Prostate gland (tissue), 2 donors: ENCODE measurements around the gene FLVCR2.

Experiments used
- POLR2A ChIP-seq: fragments of 450-650 bp; IDR thresholded peaks from one replicate; pipeline ENCODE4 v1.6.1; 2016; ENCODE audit warnings: antibody characterized with exemption, mild to moderate bottlenecking
- POLR2AphosphoS5 ChIP-seq: sonication (generic); formaldehyde crosslinking; IDR thresholded peaks from one replicate; pipeline ENCODE4 v1.6.1; 2017; ENCODE audit warnings: antibody characterized with exemption
- TF ChIP-seq, protein P1 (sequence below), 4 experiments: fragments of 200-600 bp in 2 of 4; fragments of 450-650 bp in 2 of 4; sonication (generic) in 2 of 4; IDR thresholded peaks; 1 replicate in 3 of 4; 2 replicates in 1 of 4; pipeline ENCODE4 v1.5.1; 2016 to 2019; ENCODE audit warnings: antibody characterized with exemption in 4 of 4, mild to moderate bottlenecking in 2 of 4, moderate library complexity in 2 of 4

DNA sequence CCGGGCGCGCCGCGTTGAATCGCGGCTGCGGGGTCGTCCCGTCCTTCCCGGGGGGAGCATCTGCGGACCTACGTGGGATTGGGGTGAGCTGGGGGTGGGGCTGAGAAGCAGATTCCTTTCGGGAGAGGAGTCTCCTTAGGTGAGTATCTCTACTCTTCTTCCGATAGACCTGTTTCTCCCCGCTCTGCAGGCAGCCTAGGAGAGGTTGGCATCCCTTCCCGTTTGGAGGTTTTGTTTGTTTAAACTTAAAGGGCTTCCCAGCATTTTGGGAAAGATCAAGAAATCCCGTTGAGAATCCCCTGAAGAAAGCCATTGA, 83.0 kb downstream of the FLVCR2 start:
- TF ChIP-seq, protein P1, sequence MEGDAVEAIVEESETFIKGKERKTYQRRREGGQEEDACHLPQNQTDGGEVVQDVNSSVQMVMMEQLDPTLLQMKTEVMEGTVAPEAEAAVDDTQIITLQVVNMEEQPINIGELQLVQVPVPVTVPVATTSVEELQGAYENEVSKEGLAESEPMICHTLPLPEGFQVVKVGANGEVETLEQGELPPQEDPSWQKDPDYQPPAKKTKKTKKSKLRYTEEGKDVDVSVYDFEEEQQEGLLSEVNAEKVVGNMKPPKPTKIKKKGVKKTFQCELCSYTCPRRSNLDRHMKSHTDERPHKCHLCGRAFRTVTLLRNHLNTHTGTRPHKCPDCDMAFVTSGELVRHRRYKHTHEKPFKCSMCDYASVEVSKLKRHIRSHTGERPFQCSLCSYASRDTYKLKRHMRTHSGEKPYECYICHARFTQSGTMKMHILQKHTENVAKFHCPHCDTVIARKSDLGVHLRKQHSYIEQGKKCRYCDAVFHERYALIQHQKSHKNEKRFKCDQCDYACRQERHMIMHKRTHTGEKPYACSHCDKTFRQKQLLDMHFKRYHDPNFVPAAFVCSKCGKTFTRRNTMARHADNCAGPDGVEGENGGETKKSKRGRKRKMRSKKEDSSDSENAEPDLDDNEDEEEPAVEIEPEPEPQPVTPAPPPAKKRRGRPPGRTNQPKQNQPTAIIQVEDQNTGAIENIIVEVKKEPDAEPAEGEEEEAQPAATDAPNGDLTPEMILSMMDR (IDR thresholded peaks at IDR 0.05) = no peak
- TF ChIP-seq POLR2A = no peak
- no peak for TF ChIP-seq POLR2AphosphoS5
